HEK293 (cell line): ENCODE results near the gene KPTN.

ENCODE experiments used
- FEZF1 ChIP-seq: fragments of 450-650 bp; formaldehyde crosslinking; IDR thresholded peaks from 2 replicates; pipeline ENCODE4 v1.5.1; 2016; ENCODE audit warnings: missing biosample characterization, missing genetic modification characterization
- SP3 ChIP-seq: fragments of 450-650 bp; formaldehyde crosslinking; IDR thresholded peaks from 2 replicates; pipeline ENCODE4 v1.5.1; 2016; ENCODE audit warnings: missing biosample characterization, missing genetic modification characterization
- TCF7L2 ChIP-seq: IDR thresholded peaks from 2 replicates; pipeline ENCODE4 v1.6.1; 2011; ENCODE audit warnings: low read depth, mild to moderate bottlenecking, inconsistent platforms, low read length, moderate library complexity, borderline replicate concordance
- ZNF174 ChIP-seq: fragments of 450-650 bp; formaldehyde crosslinking; IDR thresholded peaks from 2 replicates; pipeline ENCODE4 v1.5.0; 2017; ENCODE audit warnings: missing biosample characterization, mild to moderate bottlenecking, missing genetic modification characterization
- ZNF302 ChIP-seq: fragments of 450-650 bp; formaldehyde crosslinking; IDR thresholded peaks from 2 replicates; pipeline ENCODE4 v1.5.1; 2016; ENCODE audit warnings: missing biosample characterization, missing genetic modification characterization, low read depth
- ZNF76 ChIP-seq: fragments of 450-650 bp; formaldehyde crosslinking; IDR thresholded peaks from 2 replicates; pipeline ENCODE4; 2016; ENCODE audit warnings: low read depth, missing biosample characterization, missing genetic modification characterization, borderline replicate concordance
- ZNF777 ChIP-seq: fragments of 450-650 bp; formaldehyde crosslinking; IDR thresholded peaks from 2 replicates; pipeline ENCODE4 v1.5.1; 2017; ENCODE audit warnings: missing biosample characterization, missing genetic modification characterization, borderline replicate concordance
- ZSCAN4 ChIP-seq: fragments of 450-650 bp; formaldehyde crosslinking; IDR thresholded peaks from 2 replicates; pipeline ENCODE4 v1.5.1; 2017; ENCODE audit warnings: missing biosample characterization, missing genetic modification characterization
- TF ChIP-seq, protein P1 (sequence below): fragments of 450-650 bp; formaldehyde crosslinking; IDR thresholded peaks from 2 replicates; pipeline ENCODE4 v1.5.1; 2016; ENCODE audit warnings: missing biosample characterization, missing genetic modification characterization
- TF ChIP-seq, protein P2 (sequence below): fragments of 450-650 bp; formaldehyde crosslinking; IDR thresholded peaks from 2 replicates; pipeline ENCODE4 v1.5.1; 2016; ENCODE audit warnings: missing biosample characterization, missing genetic modification characterization

DNA sequence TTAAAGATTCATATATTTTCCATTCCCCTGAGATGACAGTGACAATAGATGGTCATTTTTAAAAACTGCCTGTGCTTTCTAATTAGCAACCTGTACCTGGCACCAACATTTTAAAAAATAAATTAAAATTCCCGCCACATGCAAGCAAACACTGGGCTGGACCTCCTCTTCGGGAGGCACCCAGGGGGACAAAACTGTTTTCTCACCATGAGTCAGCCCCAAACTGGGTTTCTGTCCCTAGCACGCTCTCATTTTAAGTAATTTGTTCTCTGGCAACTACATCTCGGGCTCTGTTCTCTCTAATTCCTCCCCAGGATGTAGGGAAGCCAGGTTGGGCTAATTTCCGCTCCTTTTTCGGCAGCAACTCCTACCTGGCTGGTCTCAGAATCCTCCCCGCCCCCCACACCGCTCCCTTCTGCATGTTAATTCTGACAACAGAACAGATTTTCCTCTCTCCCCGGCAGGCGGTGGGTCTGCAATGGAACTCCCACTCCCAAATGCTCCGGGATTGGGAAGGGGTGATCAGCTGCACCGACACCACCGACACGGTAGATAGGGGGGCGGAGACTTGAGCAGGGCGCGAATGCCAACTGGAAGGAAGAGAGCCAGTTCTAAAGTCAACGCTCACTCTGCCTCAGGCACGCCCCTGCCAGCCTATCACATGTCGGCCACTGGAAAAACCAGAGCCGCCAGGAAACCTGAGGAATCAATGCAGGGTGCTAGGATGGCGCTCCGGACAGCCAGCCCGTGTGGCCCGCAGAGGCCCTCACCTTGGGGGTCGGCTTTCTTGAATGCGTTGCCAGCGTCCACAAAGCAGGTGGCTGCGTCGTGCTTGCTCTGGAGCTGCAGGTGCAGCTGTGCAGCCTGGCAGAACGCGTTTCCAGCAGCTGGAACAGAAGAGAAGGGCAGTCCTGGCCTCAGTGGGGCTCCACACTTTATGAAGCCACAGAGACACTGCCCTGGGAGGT is 16.1 kb upstream of the KPTN start:
- TF ChIP-seq TCF7L2 (no peak), ZNF777 (tag by site-specific recombination) (no peak), ZNF174 (no peak), ZNF302 (tag by site-specific recombination) (no peak), ZSCAN4 (tag by site-specific recombination) (no peak), SP3 (tag by site-specific recombination) (no peak), ZNF76 (tag by site-specific recombination) (no peak), FEZF1 (tag by site-specific recombination) (no peak)
- TF ChIP-seq, protein P1, sequence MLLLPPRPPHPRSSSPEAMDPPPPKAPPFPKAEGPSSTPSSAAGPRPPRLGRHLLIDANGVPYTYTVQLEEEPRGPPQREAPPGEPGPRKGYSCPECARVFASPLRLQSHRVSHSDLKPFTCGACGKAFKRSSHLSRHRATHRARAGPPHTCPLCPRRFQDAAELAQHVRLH (tag by site-specific recombination) = no peak
- TF ChIP-seq, protein P2, sequence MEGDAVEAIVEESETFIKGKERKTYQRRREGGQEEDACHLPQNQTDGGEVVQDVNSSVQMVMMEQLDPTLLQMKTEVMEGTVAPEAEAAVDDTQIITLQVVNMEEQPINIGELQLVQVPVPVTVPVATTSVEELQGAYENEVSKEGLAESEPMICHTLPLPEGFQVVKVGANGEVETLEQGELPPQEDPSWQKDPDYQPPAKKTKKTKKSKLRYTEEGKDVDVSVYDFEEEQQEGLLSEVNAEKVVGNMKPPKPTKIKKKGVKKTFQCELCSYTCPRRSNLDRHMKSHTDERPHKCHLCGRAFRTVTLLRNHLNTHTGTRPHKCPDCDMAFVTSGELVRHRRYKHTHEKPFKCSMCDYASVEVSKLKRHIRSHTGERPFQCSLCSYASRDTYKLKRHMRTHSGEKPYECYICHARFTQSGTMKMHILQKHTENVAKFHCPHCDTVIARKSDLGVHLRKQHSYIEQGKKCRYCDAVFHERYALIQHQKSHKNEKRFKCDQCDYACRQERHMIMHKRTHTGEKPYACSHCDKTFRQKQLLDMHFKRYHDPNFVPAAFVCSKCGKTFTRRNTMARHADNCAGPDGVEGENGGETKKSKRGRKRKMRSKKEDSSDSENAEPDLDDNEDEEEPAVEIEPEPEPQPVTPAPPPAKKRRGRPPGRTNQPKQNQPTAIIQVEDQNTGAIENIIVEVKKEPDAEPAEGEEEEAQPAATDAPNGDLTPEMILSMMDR = no peak
